Stimulated activated memory B cell treated with anti-CD40 and anti-IgM and Interleukin-4, amounts not matched to agents 10 μg/mL and 1 μg/mL and 100 μg/mL, for 72 hours (primary cell): ENCODE results near the gene RPUSD4.

Source experiments
- ATAC-seq: fragments of 150-1000 bp; cut with Tn5 transposase; 2 replicates; pipeline ENCODE4 v1.10.0; 2021
- H3K27ac Mint-ChIP-seq: one replicate; pipeline ENCODE4 v1.8.0; 2022; ENCODE audit warnings: mild to moderate bottlenecking, mixed read lengths
- H3K27me3 Mint-ChIP-seq: one replicate; pipeline ENCODE4 v1.8.0; 2022; ENCODE audit warnings: mixed read lengths
- H3K36me3 Mint-ChIP-seq: one replicate; pipeline ENCODE4 v1.8.0; 2022; ENCODE audit warnings: mixed read lengths
- H3K4me1 Mint-ChIP-seq: one replicate; pipeline ENCODE4 v1.8.0; 2022; ENCODE audit warnings: mixed read lengths
- H3K4me3 Mint-ChIP-seq: one replicate; pipeline ENCODE4 v1.8.0; 2022; ENCODE audit warnings: mild to moderate bottlenecking, moderate library complexity, mixed read lengths
- H3K9me3 Mint-ChIP-seq: one replicate; pipeline ENCODE4 v1.8.0; 2022; ENCODE audit warnings: mixed read lengths

RPUSD4 gene

GRCh38 chr11:126175393-126175792, 36.1 kb downstream of the RPUSD4 start:
- H3K4me1 Mint-ChIP-seq = no peaks in the 10 kb centered on the region
- ATAC-seq = no peak
- peaks cover 8% of the 10 kb centered on the region for H3K36me3 Mint-ChIP-seq
- no peak overlapping the region for H3K4me3 Mint-ChIP-seq
- H3K27me3 Mint-ChIP-seq = peaks cover 23% of the 10 kb centered on the region
- no peak overlapping the region for H3K27ac Mint-ChIP-seq
- H3K9me3 Mint-ChIP-seq = no peaks in the 10 kb centered on the region

DNA sequence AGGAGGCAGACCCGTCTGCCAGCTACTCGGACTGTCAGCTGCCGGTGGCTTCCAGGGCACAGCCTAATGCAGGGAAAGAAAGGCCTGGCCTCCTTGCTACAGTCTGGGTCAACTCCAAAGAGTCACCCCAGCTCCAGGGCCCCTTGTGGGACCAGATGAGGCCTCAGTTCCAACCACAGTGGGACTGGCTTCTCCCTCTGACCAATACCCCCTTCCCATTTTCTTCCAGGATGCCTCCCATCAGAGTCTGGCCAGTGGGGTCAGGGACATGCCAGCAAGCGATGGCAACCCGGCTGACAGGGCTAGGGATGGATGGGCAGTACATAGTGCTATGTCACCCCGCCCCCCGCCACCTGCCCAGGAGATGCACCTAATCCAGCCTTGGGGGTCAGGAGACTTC, 36.6 kb downstream of the RPUSD4 start:
- peaks cover 5% of the 10 kb centered on the region for H3K36me3 Mint-ChIP-seq
- H3K4me1 Mint-ChIP-seq = no peaks in the 10 kb centered on the region
- H3K4me3 Mint-ChIP-seq = no peak overlapping the region
- H3K9me3 Mint-ChIP-seq = no peaks in the 10 kb centered on the region
- no peak for ATAC-seq
- H3K27ac Mint-ChIP-seq = no peak overlapping the region
- H3K27me3 Mint-ChIP-seq = peaks cover 26% of the 10 kb centered on the region

- Mint-ChIP-seq H3K27me3 (peaks cover 40% of the 10 kb centered on the region), H3K27ac (no peak overlapping the region), H3K4me1 (no peaks in the 10 kb centered on the region), H3K9me3 (peaks cover 2% of the 10 kb centered on the region), H3K36me3 (no peaks in the 10 kb centered on the region), H3K4me3 (no peak overlapping the region)
- no peak for ATAC-seq
Measured at GRCh38 chr11:126173257-126173656, 38.2 kb downstream of the RPUSD4 start.

DNA sequence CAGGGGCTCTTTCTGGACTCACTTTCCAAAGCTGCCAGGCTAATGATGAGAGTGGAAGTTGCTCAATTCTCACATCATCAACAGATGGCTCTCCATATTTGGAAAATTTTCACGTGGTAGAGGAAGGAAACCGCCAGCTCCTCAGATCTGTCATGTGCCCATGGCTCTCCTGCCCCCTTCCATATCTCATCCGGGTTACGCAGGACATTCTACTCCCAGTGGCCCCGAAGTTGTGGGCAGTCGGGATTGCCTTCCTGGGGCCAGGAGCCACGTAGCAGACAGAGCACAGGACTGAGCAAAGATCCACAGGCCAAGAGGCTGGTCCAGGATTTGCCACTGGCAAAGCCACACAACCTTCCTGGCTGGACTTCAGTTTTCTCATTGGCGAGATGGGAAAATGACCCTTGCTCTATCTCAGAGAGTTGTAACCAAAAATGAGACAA, 38.8 kb downstream of the RPUSD4 start:
- ATAC-seq = no peak
- Mint-ChIP-seq H3K27ac (no peak overlapping the region), H3K27me3 (peaks cover 41% of the 10 kb centered on the region), H3K4me3 (no peak overlapping the region), H3K9me3 (peaks cover 2% of the 10 kb centered on the region), H3K36me3 (no peaks in the 10 kb centered on the region), H3K4me1 (no peaks in the 10 kb centered on the region)

DNA sequence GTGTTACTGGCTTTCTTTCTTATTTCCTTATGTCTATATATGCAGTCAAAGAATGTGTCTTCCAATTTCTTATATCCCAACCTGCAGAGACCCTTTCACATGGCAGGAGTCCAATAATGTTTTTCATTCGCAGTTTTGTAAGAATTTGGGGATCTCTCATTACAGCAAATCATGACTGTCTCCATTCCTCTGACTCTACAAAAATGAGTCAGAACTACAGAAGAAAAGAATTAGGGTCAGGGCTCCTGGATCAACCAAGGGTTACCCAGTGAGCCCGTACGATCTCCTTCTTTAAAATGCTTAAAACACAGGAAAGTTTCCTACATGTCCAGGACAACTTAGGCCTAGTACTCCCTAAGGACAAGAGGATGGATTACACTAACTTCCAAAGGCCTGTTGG, 42.2 kb downstream of the RPUSD4 start:
- no peak for ATAC-seq
- no peaks in the 10 kb centered on the region for H3K4me1 Mint-ChIP-seq
- H3K36me3 Mint-ChIP-seq = no peaks in the 10 kb centered on the region

DNA sequence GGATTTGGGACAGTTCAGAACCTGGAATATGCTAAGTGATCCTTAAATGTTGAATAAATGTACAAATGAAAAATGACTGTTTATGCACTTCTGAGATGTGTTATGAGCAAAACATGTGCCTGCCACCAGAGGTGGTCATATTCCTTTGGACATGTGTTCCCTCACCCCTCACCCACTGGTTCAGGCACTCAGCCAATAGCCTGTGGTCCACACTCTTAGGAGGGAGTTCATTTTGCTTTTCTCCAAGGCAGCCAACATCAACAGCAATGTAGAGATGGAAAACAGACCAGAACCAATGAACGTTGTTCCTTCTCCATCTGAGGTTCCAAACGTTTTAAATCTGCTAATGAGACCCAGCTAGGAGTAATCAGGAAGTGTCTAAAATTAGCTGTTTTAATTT, 44.0 kb downstream of the RPUSD4 start:
- ATAC-seq = no peak
- Mint-ChIP-seq H3K36me3 (no peaks in the 10 kb centered on the region), H3K27me3 (peaks cover 46% of the 10 kb centered on the region), H3K4me3 (no peak overlapping the region), H3K27ac (no peak overlapping the region), H3K9me3 (peaks cover 2% of the 10 kb centered on the region), H3K4me1 (no peaks in the 10 kb centered on the region)

More for the DNA sequence above, 42.2 kb downstream of the RPUSD4 start:
- Mint-ChIP-seq H3K27me3 (peaks cover 46% of the 10 kb centered on the region), H3K9me3 (peaks cover 2% of the 10 kb centered on the region), H3K4me3 (no peak overlapping the region), H3K27ac (no peak overlapping the region)

DNA sequence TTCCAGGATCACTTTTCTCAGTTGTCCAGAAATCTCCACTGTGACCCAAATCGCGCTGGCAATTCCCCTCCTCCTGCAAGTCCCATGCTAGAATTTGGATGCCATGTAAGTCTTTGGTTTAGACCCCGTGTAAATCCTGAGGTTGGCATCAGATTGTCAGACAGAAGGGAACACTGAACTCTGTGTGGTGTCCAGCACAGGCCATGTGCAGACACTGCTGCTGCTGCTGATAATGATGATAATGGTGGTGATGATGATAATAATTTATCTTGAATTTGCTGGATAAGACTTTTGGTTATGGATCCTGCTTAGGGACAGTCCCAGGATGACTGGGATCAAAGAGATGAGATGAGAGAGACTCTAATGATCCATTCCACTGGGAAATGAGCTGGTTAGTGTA, 45.0 kb downstream of the RPUSD4 start:
- no peak for ATAC-seq
- H3K4me1 Mint-ChIP-seq = no peaks in the 10 kb centered on the region
- H3K4me3 Mint-ChIP-seq = no peak overlapping the region
- H3K27me3 Mint-ChIP-seq = peaks cover 35% of the 10 kb centered on the region
- peaks cover 2% of the 10 kb centered on the region for H3K9me3 Mint-ChIP-seq
- H3K36me3 Mint-ChIP-seq = no peaks in the 10 kb centered on the region
- no peak overlapping the region for H3K27ac Mint-ChIP-seq

DNA sequence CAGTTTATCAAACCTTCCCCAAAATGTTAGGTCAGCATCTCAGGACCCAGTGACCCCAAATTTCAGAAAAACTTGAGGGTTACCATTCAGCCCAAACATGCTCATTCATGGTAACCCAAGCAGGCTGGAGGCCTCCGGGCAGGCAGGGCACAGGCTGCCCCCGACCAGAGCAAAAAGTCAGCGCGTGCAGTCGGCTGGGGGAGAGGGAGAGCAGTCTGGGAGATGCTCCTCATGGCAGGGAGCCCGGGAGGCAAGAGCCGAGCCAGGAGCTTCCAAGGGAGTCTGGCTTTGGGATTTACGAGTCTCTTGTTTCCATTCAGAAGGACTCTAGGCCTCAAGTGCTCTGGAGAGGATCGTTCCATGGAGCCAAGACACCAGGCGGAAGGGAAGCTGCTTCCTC, 45.7 kb downstream of the RPUSD4 start:
- Mint-ChIP-seq H3K27me3 (peaks cover 33% of the 10 kb centered on the region), H3K4me1 (no peaks in the 10 kb centered on the region), H3K9me3 (peaks cover 2% of the 10 kb centered on the region)

GRCh38 chr11:126165311-126165720, 46.1 kb downstream of the RPUSD4 start:
- H3K4me3 Mint-ChIP-seq = no peak overlapping the region
- H3K36me3 Mint-ChIP-seq = no peaks in the 10 kb centered on the region
- H3K4me1 Mint-ChIP-seq = no peaks in the 10 kb centered on the region
- peaks cover 2% of the 10 kb centered on the region for H3K9me3 Mint-ChIP-seq
- H3K27me3 Mint-ChIP-seq = peaks cover 36% of the 10 kb centered on the region
- no peak overlapping the region for H3K27ac Mint-ChIP-seq
- no peak for ATAC-seq

More for the DNA sequence above, 45.7 kb downstream of the RPUSD4 start:
- Mint-ChIP-seq H3K4me3 (no peak overlapping the region), H3K36me3 (no peaks in the 10 kb centered on the region), H3K27ac (no peak overlapping the region)
- no peak for ATAC-seq

GRCh38 chr11:126164781-126165180, 46.7 kb downstream of the RPUSD4 start:
- Mint-ChIP-seq H3K4me1 (no peaks in the 10 kb centered on the region), H3K27me3 (peaks cover 32% of the 10 kb centered on the region), H3K27ac (no peak overlapping the region), H3K36me3 (no peaks in the 10 kb centered on the region), H3K9me3 (peaks cover 2% of the 10 kb centered on the region), H3K4me3 (no peak overlapping the region)
- ATAC-seq = no peak

DNA sequence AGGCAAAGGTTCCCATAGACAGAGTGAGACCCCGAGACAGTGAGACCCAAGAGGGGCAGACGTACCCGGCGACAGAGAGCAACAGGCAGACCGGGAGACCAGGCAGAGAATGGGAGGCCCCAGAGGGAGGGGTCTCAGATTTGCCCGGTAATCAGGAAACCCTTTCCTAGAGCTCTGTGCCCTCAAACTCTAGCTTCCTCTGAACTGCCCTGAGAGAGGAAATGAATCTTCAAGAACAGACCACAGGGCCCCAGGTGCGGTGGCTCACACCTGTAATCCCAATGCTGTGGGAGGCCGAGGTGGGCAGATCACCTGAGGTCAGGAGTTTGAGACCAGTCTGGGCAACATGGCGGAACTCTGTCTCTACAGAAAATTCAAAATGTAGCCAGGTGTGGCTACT, 47.7 kb downstream of the RPUSD4 start:
- no peak overlapping the region for H3K4me3 Mint-ChIP-seq
- peaks cover 2% of the 10 kb centered on the region for H3K9me3 Mint-ChIP-seq
- peaks cover 24% of the 10 kb centered on the region for H3K27me3 Mint-ChIP-seq
- H3K36me3 Mint-ChIP-seq = no peaks in the 10 kb centered on the region
- H3K27ac Mint-ChIP-seq = no peak overlapping the region
- no peak for ATAC-seq
- no peaks in the 10 kb centered on the region for H3K4me1 Mint-ChIP-seq

DNA sequence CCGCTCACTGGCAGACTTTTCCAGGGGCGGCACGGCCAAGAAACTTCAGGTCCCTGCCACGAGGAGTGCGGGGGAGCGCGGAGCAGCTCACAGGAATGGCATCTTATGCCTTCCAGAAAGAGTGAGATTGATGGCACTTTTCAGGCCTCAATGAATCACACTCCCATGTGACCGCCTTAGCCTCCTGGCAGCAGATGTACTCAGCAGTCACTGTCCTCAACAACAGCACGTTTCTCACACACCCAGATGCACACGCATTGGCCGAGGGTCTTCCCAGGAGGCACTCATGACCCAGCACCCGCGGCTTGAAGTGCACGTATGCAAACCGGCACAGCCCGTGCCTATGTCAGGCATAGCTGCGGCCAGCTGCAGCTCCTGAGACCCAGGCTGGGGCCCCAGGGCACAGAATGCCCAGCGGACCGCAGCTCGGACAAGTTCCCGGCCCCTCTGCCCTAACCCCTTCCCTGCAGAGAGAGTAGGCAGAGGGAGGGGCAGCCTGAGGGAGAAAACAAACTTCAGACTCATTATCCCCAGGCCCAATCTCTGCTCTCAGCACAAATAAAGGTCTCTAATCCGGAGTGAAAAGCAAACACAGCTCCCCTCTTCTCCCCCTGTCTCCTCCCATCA, 48.3 kb downstream of the RPUSD4 start:
- Mint-ChIP-seq H3K4me1 (no peaks in the 10 kb centered on the region), H3K4me3 (no peak overlapping the region), H3K27ac (no peak overlapping the region), H3K27me3 (peaks cover 18% of the 10 kb centered on the region), H3K9me3 (no peaks in the 10 kb centered on the region), H3K36me3 (no peaks in the 10 kb centered on the region)
- ATAC-seq = no peak

DNA sequence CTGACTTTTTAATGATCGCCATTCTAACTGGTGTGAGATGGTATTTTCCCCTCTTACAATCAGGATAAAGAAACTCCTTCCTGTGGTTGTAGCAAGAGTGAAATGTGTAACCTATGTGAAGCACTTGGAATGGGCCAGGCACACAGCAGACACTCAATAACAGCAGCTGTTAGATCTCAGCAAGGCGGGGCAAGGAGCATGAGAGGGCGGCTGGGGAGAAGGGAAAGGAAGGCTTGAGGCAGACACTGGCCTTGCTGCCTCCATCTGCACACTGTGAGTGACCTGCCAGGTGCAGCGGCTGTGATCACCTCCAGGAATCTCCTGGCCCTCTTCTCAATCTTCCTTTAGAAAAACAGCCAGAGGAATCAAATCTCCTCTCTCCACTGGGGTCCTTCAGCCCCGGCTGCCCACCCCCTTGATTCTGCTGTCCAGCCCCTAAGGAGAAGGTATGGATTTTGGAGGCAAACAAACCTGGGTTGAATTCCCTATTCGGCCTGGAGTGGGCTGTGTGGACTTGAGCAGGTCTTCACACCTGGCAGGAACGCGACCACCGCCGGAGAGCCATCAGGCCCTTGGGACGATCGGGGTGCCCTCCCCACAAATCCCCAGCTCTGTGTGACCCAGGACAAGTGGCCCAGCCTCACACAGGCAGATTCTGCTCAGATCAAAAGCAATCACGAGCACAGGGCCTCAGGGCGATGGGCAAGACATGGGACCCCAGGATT, 49.0 kb downstream of the RPUSD4 start:
- Mint-ChIP-seq H3K36me3 (no peaks in the 10 kb centered on the region), H3K27me3 (peaks cover 18% of the 10 kb centered on the region), H3K9me3 (no peaks in the 10 kb centered on the region), H3K27ac (no peak overlapping the region), H3K4me3 (no peak overlapping the region), H3K4me1 (no peaks in the 10 kb centered on the region)
- no peak for ATAC-seq

GRCh38 chr11:126161023-126161391, 50.4 kb downstream of the RPUSD4 start:
- no peaks in the 10 kb centered on the region for H3K36me3 Mint-ChIP-seq
- H3K27ac Mint-ChIP-seq = no peak overlapping the region
- no peaks in the 10 kb centered on the region for H3K9me3 Mint-ChIP-seq

GRCh38 chr11:126160345-126161022, 51.0 kb downstream of the RPUSD4 start:
- Mint-ChIP-seq H3K4me3 (no peak overlapping the region), H3K9me3 (no peaks in the 10 kb centered on the region), H3K27me3 (peaks cover 23% of the 10 kb centered on the region), H3K36me3 (no peaks in the 10 kb centered on the region), H3K27ac (no peak overlapping the region), H3K4me1 (no peaks in the 10 kb centered on the region)
- ATAC-seq = no peak

More at GRCh38 chr11:126161023-126161391, 50.4 kb downstream of the RPUSD4 start:
- no peak for ATAC-seq
- Mint-ChIP-seq H3K4me1 (no peaks in the 10 kb centered on the region), H3K4me3 (no peak overlapping the region), H3K27me3 (peaks cover 18% of the 10 kb centered on the region)
